Amygdala (tissue), 56 donors: Measurements from ENCODE around the gene AZIN2.
A peak's percentile ranks its signal among the peaks of the same experiment; 100 is the strongest.

ENCODE experiments used
- DNase-seq, 56 donors: peaks; one replicate each; lab custom pipeline; 2025; lab: John Stamatoyannopoulos, UW

Gene AZIN2

DNA sequence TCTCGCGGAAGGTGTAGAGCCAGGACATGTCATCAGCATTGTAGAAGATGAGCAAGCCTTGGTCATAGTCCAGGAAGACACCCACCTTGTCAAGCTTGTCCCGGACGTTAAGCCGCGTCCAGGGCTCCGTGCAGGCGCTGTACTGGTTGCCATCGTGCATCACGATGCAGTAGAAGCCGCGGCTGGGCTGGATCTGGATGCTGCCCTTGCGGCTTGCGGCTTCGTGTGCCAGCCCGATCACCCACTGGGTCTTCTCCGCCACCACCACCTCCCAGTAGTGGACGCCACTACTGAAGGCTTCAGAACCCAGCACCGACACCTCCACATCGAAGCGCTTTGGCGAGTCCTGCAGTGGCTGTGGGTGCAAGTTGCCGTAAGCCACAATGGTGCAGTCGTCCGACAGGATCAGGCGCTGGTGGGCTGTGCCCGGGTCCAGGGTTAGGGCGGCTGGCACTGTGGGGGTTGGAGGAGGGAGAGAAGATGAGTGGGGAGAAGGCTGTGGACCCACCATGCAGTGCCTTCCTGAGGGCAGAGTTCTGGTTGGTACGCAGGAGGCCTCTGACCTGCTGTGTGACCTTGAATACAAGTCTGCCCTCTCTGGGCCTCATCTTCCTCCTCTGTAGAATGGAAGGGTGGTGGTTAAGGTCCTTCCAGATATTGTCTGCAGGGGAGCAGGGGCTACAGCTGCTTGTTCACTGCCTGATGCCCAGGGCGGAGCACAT, 66.5 kb downstream of the AZIN2 start:
- no peak for DNase-seq

DNA sequence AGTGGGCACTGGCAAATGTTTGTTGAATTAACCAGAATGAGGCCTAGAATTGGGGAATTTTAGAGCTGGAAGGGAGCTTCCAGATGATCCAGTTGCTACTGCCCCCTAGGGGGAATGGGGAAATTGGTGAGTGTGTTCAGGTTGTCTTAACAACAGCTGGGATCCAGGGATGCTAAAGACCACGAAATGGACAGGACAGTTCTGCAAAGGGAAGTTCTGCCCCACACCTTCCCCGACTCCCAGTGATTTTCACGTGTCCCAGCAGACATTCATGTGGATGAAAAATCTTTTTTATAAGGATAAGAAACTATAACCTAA, 67.0 kb downstream of the AZIN2 start:
- DNase-seq = no peak

DNA sequence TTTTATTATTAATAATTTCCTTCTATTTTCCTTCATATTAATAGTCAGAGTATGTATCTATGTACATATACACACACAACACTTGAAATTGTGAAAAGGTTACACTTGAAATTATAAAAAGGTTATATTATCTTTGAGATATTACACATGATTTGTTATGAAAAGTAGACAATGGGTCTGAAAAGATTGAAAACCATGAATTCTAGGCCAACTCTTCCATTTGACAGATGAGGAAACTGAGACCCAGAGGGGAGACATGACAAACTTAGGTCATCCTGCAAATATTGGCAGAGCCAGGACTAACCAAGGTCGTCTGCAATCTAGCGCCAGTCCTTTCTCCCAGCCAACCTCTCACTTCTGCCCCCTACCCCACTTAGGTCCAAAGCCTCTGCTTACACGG, 67.7 kb downstream of the AZIN2 start:
- no peak for DNase-seq

DNA sequence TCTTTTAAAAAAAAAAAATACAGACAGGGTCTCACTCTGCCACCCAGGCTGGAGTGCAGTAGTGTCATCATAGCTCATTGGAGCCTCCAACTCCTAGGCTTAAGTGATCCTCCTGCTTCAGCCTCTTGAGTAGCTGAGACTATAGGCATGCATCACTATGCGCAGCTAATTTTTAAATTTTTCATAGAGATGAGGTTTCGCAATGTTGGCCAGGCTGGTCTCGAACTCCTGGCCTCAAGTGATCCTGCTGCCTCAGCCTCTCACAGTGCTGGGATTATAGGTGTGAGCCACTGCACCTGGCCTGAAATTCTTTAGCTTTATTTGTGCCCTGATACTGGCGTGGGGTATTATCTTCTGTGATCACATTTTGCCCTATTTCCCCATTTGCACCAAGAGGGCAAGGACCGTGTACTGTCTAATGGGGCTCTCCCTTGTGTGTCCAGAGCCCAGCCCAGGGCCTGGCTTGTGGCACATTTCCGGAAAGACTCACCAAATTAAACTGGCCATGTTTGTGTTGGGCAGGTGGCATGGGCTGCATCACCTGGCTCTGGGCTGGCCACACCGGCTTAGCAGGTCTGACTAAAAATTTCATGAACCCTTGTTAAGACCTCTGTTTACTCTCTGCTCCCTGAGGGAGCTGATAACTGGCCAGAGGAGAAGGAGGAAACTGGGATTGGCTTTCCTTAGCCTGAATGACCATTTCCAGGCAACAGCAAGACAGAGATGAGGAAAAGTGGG, 68.7 kb downstream of the AZIN2 start:
- DNase-seq = no peak

DNA sequence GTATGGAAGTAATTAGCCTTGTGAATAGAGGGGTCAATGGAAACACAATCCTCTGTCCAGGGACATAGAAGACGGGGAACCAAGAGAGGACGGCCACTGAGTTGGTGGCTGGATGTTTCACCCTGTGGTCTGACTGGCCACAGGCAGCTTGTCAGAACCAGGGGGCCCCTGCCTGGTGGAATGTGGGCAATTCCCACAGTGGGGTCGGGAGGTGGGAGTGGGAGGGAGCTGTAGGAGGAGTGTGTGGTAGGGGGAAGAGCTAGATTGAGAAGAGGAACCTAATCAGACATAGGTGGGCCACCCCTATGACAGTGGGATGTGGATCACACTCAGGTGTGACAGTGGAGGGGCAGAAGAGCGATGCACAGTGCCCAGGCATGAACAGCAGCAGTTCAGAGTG, 69.6 kb downstream of the AZIN2 start:
- no peak for DNase-seq

DNA sequence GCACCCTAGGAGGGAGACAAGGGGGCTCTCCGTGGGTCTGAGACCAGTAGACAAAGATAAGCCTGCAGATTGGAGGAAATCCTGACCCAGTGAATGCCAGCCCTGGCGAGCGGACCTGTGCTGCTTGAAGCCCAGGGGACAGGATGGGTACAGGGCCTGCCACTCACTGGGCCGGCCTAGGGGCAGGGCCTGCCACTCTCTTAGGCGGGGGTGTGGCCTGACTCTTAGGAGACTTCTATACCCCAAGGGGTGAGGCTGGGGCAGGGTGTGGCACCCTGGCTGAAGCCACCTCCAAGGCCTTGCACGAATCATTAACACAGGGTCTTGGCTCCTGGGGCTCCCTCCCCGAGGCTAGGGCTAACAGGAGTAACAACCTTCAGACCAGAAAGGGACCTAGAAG, 70.2 kb downstream of the AZIN2 start:
- peak in 1 of 56 donors; percentile 16 for DNase-seq

DNA sequence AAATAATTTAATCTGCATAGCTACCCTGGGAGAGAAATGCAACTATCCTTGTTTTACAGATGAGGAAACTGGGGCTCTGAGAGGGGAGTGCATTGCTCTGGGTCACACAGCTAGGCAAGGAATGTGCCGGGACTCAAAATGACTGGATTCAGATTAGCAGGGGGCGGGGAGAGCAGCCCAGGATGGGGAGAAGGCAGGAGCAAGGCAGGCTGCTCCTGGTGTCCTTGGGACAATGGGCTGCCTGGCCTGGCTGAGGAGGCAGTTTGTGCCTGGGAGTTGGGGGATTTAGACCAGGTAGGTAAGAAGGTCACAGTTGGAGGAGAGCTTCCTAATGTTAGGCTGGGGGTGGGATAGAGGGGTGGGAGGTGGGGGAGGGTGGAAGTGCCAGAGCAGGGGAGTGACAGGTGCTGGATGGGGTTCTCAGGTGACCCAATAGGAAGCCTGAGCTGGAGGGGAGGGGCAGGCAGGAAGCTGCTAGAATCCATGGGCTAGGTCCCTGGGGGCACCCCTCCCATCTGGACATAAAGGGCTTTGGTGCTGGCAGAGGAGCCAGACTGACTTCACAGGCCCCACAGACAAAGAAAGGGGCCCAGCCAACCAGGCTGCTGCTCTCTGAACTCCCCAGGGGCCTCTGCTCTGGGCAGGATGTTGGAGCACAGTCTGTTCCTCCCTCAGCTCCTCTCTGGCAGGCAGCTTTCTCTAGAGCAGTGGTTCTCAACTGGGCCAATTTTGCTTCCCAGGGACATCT, 71.9 kb downstream of the AZIN2 start:
- DNase-seq = peak in 50 of 56 donors; percentile 11 to 86 (median 58)

DNA sequence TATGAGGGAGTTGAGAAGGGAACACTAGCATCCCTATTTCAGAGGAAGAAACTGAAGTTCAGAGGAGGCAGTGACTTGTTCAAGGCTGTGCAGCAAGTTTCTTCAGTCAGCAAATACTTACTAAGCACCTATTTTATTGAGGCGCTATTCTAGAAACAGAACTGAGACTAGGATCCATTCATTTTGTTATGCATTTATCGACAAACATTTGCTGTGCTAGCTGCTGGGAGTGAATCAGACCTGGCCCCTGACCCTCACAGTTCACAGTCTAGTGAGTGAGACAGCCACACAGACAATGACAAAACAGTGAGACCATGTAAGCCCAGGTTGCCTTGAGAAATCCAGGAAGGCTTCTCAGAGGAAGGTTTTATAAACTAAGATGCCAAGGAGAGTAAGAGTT, 72.7 kb downstream of the AZIN2 start:
- no peak for DNase-seq

DNA sequence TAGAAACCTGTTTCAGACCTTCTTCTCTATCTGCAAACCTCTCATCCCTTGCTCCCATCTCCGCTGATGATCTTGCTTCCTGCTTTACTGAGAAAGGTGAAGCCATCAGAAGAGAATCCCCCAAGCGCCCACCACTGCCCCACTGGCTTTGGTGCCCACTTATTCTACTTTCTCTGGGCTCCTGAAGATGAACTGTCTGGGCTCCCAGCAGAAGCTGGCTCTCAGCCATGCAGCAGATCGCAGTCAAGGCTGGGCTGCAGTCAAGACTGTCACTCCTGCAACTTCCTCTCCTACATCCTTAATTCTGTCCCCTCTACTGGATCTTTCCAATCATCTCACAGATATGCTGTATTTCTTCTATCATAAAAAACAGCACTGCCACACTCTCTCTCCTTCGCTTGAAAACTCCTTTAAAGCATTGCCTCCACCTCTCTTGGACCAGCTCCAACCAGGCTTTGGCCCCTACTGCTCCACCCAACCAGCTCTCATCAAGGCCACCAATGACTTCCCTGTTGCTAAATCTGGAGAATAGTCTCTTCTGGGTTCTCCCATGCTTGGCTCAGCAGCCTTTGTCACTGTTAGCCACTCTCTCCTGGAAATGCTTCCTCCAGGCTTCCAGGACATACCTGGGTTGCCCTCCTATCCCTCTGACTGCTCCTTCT, 75.1 kb downstream of the AZIN2 start:
- DNase-seq = no peak

DNA sequence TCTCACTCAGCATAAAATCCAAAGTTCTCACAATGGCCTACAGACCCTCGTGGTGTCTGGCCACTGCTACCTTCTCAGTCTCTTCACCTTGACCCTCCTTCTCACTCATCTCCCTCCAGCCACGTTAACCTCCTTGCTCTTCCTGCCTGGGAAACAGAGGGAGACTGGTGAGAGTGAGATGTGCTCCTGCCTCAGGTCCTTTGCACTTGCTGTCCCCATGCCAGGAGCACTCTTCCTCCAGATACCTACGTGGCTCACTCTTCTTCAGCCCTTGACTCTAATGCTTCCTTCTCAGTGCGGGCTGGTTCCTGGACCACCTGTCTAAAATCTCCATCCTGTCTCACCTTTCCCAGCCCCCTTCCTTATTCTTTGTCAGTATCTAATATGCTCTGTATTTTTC, 76.2 kb downstream of the AZIN2 start:
- no peak for DNase-seq

DNA sequence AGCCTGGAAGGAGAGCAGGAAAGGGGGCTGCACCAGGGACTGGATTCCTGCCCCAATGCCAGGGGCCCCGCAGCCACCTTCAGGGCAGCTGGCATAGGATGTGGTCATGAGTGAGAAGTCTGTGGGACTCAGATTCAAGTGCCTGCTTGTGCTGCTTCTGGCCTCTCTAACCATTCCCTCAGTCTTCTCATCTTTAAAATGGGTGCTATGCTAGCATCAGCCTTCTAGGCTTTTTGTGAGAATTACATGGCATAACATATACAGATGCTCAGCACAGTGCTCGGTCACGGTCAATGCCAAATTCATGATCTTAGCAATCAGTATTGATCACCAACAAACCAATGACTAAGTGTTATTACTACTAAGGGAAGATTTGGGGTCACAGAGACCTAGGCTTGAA, 77.4 kb downstream of the AZIN2 start:
- no peak for DNase-seq

DNA sequence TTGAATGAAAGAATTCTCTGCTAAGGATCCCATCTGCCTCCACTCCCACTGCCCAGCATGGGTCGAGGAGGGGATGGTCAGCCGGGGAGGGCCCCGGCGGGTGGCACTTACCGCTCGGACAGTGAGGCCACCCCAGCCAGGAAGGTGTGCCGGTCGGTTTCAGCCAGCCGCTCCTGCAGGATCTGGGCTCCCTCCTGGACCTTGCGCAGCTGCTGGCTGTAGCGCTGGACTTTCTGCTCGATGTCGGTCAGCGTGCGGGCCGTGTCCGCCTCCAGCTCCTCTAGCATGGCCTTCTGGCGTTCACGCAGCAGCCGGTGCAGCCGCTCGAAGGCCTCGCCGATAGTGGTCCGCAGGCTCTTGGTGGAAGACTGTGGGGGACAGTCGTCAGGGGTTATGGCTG, 78.6 kb downstream of the AZIN2 start:
- no peak for DNase-seq

DNA sequence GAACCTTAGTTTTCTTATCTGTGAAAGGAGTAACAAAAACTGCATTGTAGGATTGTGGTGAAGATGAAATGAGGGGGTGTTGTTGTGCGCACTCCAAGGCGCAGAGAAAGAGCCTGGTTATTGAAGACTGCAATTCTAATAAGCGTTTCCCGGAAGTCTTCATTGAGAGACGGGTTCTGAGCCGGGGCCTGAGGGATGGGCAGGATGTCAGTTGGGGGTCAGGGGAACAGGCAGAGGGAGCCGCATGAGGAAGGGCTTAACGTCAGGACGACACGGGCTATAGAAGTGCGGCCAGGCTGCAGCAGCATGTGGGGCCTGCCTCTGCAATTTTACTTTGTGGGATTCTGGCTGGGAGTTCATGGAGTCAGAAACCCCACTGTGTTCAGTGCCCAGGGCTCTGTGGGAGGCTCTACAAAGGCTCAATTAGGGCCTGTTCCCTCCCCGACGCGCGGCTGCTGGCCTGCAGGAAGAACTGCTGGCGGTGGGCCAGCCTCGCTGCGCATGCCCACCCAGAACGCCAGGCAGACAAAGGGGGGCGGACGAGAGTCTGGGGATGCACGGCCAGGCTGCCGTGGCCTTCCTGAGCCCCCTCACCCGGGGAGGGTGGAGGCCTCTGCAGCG, 80.2 kb downstream of the AZIN2 start:
- peak in 54 of 56 donors; percentile 26 to 92 (median 74) for DNase-seq

DNA sequence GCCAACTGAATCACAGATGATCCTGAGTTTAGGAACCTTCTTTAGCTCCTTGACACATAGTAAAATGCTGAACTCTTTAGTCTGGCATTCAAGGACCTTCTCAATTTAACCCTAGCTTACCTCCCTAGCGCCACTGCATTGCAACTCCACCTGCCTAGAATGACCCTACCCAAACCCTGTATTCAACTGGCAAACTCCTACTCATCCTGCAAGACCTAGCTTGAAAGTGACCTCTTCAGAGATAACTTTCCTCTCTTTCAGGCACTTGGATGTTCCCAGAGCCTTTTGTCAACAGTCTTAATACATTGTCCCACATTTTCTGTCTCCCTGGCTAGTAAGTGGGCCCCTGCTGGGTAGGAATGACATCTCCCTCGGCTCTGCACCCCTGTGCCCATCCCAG, 81.2 kb downstream of the AZIN2 start:
- DNase-seq = no peak

DNA sequence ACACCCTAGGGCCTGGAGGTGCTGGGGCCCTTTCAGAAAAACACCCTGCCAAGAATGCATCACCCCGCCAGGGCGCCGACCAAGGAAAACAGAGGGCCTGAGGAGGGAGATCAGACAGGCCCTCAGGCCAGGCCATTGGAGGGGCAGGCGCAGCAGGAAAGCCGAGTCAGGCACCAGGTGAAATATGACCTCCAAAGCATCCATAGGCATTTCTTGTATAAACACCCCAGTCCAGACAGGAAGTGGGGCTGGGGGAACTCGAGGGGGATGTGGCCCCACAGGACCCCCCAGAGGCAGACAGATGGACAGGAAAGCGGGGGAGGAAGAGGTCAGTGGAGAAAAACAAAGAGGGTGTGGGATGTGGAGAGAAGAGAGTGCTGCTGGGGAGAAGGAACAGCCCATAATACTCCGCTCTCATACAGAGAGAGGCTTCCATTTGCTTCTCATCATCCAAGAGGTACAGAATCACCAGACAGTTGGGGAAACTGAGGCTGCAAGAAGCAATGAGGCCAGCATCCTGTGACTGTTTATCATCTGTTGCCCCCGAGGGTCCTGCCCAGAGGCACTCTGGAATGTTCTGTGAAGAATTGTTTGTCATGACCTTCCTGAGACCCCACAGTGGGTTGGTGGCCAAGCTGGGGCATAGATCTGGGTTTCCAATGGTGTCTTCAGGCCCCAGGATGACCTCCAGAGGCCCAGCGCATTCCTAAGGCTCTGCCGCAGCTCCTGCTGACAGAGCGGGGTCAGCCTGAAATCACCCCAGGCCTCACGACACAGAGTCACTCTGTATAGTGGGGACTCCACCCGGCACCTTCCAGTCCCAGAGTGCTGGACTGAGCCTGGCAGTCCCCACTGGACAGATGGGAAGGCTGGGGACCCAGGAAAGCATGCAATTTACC, 82.9 kb downstream of the AZIN2 start:
- no peak for DNase-seq

DNA sequence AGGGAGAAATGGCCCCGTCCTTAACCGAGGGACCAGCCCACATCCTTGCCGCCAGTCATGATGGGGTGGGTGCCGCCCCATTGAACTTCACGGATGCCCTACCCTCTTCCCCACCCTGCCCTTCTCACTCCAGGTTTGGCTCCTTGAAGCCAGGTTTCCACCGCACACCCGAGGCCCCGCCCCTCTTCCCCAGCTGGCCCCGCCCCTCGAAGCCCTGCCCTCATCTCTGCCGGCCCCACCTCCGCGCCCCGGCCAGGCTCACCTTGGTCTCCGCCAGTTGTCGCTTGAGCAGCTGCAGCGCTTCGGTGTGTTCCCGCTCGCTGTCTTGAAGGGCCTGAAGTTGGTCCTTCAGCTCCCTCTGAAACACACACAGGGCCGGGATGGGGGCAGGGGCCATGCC, 84.3 kb downstream of the AZIN2 start:
- no peak for DNase-seq

DNA sequence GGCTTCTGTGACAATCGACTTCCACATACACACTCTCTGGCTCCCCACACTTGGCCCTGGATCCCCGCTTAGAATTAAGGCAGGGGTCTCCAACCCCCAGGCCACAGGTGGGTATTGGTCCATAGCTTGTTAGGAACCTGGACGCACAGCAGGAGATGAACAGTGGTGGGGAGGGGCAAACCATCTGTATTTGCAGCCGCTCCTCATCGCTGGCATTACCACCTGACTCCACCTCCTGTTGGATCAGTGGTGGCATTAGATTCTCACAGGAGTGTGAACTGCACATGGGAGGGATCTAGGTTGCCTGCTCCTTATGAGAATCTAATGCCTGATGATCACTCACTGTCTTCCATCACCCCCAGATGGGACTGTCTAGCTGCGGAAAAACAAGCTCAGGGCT, 84.9 kb downstream of the AZIN2 start:
- DNase-seq = no peak

DNA sequence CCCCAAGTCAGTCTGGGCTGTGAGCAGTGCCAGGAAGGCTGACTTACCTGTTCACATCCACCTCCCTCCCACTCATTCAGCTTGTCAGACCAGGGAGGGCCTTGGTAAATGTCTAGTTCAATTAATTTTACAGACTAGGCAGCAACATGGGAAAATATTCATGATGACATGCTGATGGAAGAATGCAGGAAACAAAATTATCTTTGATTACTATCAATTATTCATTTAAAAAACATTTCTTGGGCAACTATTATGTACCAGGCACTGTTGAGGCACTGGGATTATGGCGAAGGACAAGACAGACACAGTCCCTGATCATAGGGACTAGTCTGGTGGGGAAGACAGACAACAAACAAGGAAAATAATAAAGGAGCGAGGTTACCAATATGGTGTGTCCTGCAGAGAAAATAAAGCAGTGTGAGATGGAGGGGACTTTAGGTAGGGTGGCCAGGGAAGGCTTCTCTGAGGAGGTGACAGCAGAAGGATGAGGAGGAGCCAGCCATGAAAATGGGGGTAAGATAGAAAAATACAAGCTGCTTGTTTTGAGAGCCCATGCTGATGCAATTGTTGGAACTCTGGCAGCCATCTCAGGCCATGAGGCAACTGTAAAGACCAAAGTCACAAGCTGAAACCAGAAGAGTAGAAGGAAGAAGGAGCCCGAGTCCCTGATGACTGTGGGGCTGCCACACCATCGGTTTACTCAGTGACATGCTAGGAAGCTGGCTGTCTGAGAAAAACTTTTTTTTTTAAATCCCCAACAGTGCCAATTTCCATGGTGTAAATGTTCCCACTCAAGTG, 86.9 kb downstream of the AZIN2 start:
- no peak for DNase-seq
